ENCODE measurements around the gene AGMO. TPM values are rescaled to one million over a fixed set of nuclear protein-coding genes. Genes with fewer than 3 reads are reported as not detected.

Gene AGMO
- total and polyA plus RNA-seq, 12 donors: 0.05 to 0.34 (median 0.15) TPM; not detected in 7

- H3K4me1 ChIP-seq (replicated peaks in 1 of 2): no peaks in the 10 kb centered on the region
- TF ChIP-seq POLR2A (IDR thresholded peaks at IDR 0.05) (no peak), CTCF (IDR thresholded peaks at IDR 0.05) (no peak)
- intact Hi-C loops (cut with DNase I): no loop called here
- H3K4me3 ChIP-seq: no peak overlapping the region
- WGBS, 4 donors: 71 to 77% (median 72%) methylated on average over 4 of the region's 4 CpGs
- no peak overlapping the region for H3K27ac ChIP-seq
- H3K9me3 ChIP-seq (replicated peaks in 1 of 3): no peaks in the 10 kb centered on the region
- no peak for DNase-seq
- H3K27me3 ChIP-seq: no peaks in the 10 kb centered on the region
- H3K36me3 ChIP-seq (replicated peaks in 1 of 2): no peaks in the 10 kb centered on the region
Measured at GRCh38 chr7:15478401-15478800, 83.4 kb downstream of the AGMO start.

- intact Hi-C loops (cut with DNase I): no loop called here
- Histone ChIP-seq H3K27me3 (no peaks in the 10 kb centered on the region), H3K9me3 (replicated peaks in 1 of 3) (no peaks in the 10 kb centered on the region), H3K36me3 (replicated peaks in 1 of 2) (no peaks in the 10 kb centered on the region), H3K4me3 (no peak overlapping the region), H3K4me1 (replicated peaks in 1 of 2) (no peaks in the 10 kb centered on the region), H3K27ac (no peak overlapping the region)
- no peak for DNase-seq
- WGBS, 4 donors: 79 to 85% (median 82%) methylated on average over 3 of the region's 3 CpGs
- TF ChIP-seq CTCF (IDR thresholded peaks at IDR 0.05) (no peak), POLR2A (IDR thresholded peaks at IDR 0.05) (no peak)
Measured at GRCh38 chr7:15476531-15476918, 85.3 kb downstream of the AGMO start.

- intact Hi-C loops (cut with DNase I): no loop called here
- H3K36me3 ChIP-seq (replicated peaks in 1 of 2): no peaks in the 10 kb centered on the region
- H3K9me3 ChIP-seq (replicated peaks in 1 of 3): no peaks in the 10 kb centered on the region
- no peaks in the 10 kb centered on the region for H3K4me1 ChIP-seq (replicated peaks in 1 of 2)
- TF ChIP-seq CTCF (IDR thresholded peaks at IDR 0.05): no peak
- TF ChIP-seq POLR2A (IDR thresholded peaks at IDR 0.05): no peak
- no peak for DNase-seq
- H3K27ac ChIP-seq: no peak overlapping the region
- 67 to 72% (median 68%) methylated on average over 7 of the region's 7 CpGs for WGBS, 4 donors
- no peaks in the 10 kb centered on the region for H3K27me3 ChIP-seq
- H3K4me3 ChIP-seq: no peak overlapping the region
Measured at GRCh38 chr7:15475808-15476530, 85.8 kb downstream of the AGMO start.

- Histone ChIP-seq H3K27me3 (no peaks in the 10 kb centered on the region), H3K9me3 (replicated peaks in 1 of 3) (no peaks in the 10 kb centered on the region), H3K27ac (no peak overlapping the region), H3K4me1 (replicated peaks in 1 of 2) (no peaks in the 10 kb centered on the region), H3K4me3 (no peak overlapping the region), H3K36me3 (replicated peaks in 1 of 2) (no peaks in the 10 kb centered on the region)
- TF ChIP-seq POLR2A (IDR thresholded peaks at IDR 0.05): no peak
- TF ChIP-seq CTCF (IDR thresholded peaks at IDR 0.05): no peak
- intact Hi-C loops (cut with DNase I): no loop called here
- DNase-seq: no peak
Measured at GRCh38 chr7:15471669-15471950, 90.2 kb downstream of the AGMO start.
